Osteoblast (primary cell): ENCODE results near the gene GLIS2. TPM values are rescaled to one million over a fixed set of nuclear protein-coding genes. Genes with fewer than 3 reads are reported as not detected.

Source experiments
- DNase-seq: peaks from one replicate; pipeline ENCODE4 v3.0.0; 2011; ENCODE audit warnings: low spot score, mixed read lengths; ENCODE audit not compliant: insufficient read length; ENCODE audit errors: missing footprints
- H2AFZ ChIP-seq: 2 replicates; pipeline ENCODE4 v1.6.0; 2011; ENCODE audit warnings: mild to moderate bottlenecking, low read length
- H3K27ac ChIP-seq: 2 replicates; pipeline ENCODE4 v1.5.1; 2011; ENCODE audit warnings: mild to moderate bottlenecking, low read depth, low read length, moderate library complexity
- H3K27me3 ChIP-seq: 2 replicates; pipeline ENCODE4 v1.6.0; 2012; ENCODE audit warnings: mild to moderate bottlenecking, control low read depth, inconsistent platforms, low read length, moderate library complexity; ENCODE audit not compliant: insufficient read depth
- H3K36me3 ChIP-seq: 2 replicates; pipeline ENCODE4 v1.5.1; 2011; ENCODE audit warnings: mild to moderate bottlenecking, low read length, control low read depth, moderate library complexity; ENCODE audit not compliant: insufficient read depth
- H3K4me1 ChIP-seq: 2 replicates; pipeline ENCODE4 v1.5.1; 2011; ENCODE audit warnings: mild to moderate bottlenecking, low read length, control low read depth, moderate library complexity; ENCODE audit not compliant: insufficient read depth
- H3K4me2 ChIP-seq: 2 replicates; pipeline ENCODE4 v1.6.0; 2011; ENCODE audit warnings: mild to moderate bottlenecking, low read length; ENCODE audit not compliant: insufficient read depth
- H3K4me3 ChIP-seq: fragments of 200-600 bp; sonication (generic); 3 replicates; pipeline ENCODE4 v1.5.1; 2012; ENCODE audit warnings: mild to moderate bottlenecking, low read length, inconsistent platforms; ENCODE audit not compliant: insufficient read depth
- H3K79me2 ChIP-seq: 2 replicates; pipeline ENCODE4 v1.6.0; 2012; ENCODE audit warnings: mild to moderate bottlenecking, low read length, control low read depth, inconsistent platforms; ENCODE audit not compliant: insufficient read depth
- H3K9me3 ChIP-seq: 2 replicates; pipeline ENCODE4 v1.5.1; 2011; ENCODE audit warnings: low read depth, low read length, control low read depth
- H4K20me1 ChIP-seq: 2 replicates; pipeline ENCODE4 v1.6.0; 2012; ENCODE audit warnings: mild to moderate bottlenecking, low read length, control low read depth; ENCODE audit not compliant: insufficient read depth
- CTCF ChIP-seq: IDR thresholded peaks from 2 replicates; pipeline ENCODE4 v1.5.1; 2011; ENCODE audit warnings: mild to moderate bottlenecking, low read depth, low read length, moderate library complexity; ENCODE audit errors: extremely low read depth
- total RNA-seq: library from RNA; depleted of rRNA; stranded (reverse); fragments of >200 nt; gene quantifications from 2 replicates; pipeline ENCODE4 v1.2.3, GENCODE V29; 2012

The GLIS2 gene
- total RNA-seq, 1 donor = 5.4 TPM

GRCh38 chr16:4373356-4373908 is 57.6 kb downstream of the GLIS2 start:
- no peak overlapping the region for H2AFZ ChIP-seq
- H3K9me3 ChIP-seq = no peaks in the 10 kb centered on the region
- peak overlapping the region; percentile 98 for H3K27ac ChIP-seq
- H4K20me1 ChIP-seq = peaks cover 66% of the 10 kb centered on the region
- peak; percentile 93 for DNase-seq
- peak overlapping the region; percentile 93 for H3K4me2 ChIP-seq
- H3K27me3 ChIP-seq = no peaks in the 10 kb centered on the region
- H3K79me2 ChIP-seq = peaks cover 64% of the 10 kb centered on the region
- H3K36me3 ChIP-seq = peaks cover 18% of the 10 kb centered on the region
- TF ChIP-seq CTCF = no peak
- peaks cover 74% of the 10 kb centered on the region for H3K4me1 ChIP-seq
- H3K4me3 ChIP-seq = peak overlapping the region; percentile 100

GRCh38 chr16:4373909-4374742 is 58.3 kb downstream of the GLIS2 start:
- peak; percentile 98 for DNase-seq
- Histone ChIP-seq H3K27me3 (no peaks in the 10 kb centered on the region), H3K4me1 (peaks cover 71% of the 10 kb centered on the region), H4K20me1 (peaks cover 69% of the 10 kb centered on the region), H3K79me2 (peaks cover 71% of the 10 kb centered on the region), H3K4me3 (peak overlapping the region; percentile 100), H3K36me3 (peaks cover 25% of the 10 kb centered on the region), H3K9me3 (no peaks in the 10 kb centered on the region), H3K27ac (peak overlapping the region; percentile 98), H3K4me2 (peak overlapping the region; percentile 93), H2AFZ (no peak overlapping the region)
- no peak for TF ChIP-seq CTCF

- Histone ChIP-seq H3K27me3 (no peaks in the 10 kb centered on the region), H3K4me1 (peaks cover 56% of the 10 kb centered on the region), H3K9me3 (no peaks in the 10 kb centered on the region), H2AFZ (no peak overlapping the region), H3K4me2 (peak overlapping the region; percentile 93), H3K27ac (peak overlapping the region; percentile 98), H3K36me3 (peaks cover 33% of the 10 kb centered on the region), H3K79me2 (peaks cover 85% of the 10 kb centered on the region), H3K4me3 (peak overlapping the region; percentile 63), H4K20me1 (peaks cover 82% of the 10 kb centered on the region)
- no peak for DNase-seq
- TF ChIP-seq CTCF = no peak
These were observed 59.9 kb downstream of the GLIS2 start for GRCh38 chr16:4375717-4376116.
